GM12878 (cell line): ENCODE data around the gene SHANK1. TPM values are rescaled to one million over a fixed set of nuclear protein-coding genes. Genes with fewer than 3 reads are reported as not detected.

ENCODE experiments used
- ATAC-seq: fragments of 200-7000 bp; cut with Tn5 transposase; 3 replicates; pipeline ENCODE4 v1.9.1; 2020; ENCODE audit warnings: mild to moderate bottlenecking, moderate library complexity
- BruUV-seq: library from RNA; stranded (reverse); fragments of 400-500 nt; replicated peaks from 2 replicates; lab custom pipeline; 2021; lab: Mats Ljungman, UMichigan
- CTCF ChIA-PET: fragments of 300-600 bp; sonication (Branson Sonifier 250); formaldehyde crosslinking; extraction: SDS; loops from one replicate; lab custom pipeline; 2021; ENCODE audit warnings: inconsistent platforms; lab: Yijun Ruan, JAX
- POLR2A ChIA-PET: fragments of 350-600 bp; formaldehyde crosslinking; extraction: SDS; loops from one replicate; lab custom pipeline; 2021; ENCODE audit warnings: inconsistent platforms; lab: Charles Lee
- RAD21 ChIA-PET: fragments of 300-600 bp; sonication (Branson Sonifier 250); formaldehyde crosslinking; loops from one replicate; lab custom pipeline; 2023; ENCODE audit warnings: antibody characterized with exemption; ENCODE audit not compliant: unreplicated experiment; lab: Charles Lee
- SMC1A ChIA-PET: fragments of 300-600 bp; sonication (Branson Sonifier 250); formaldehyde crosslinking; loops from one replicate; lab custom pipeline; 2023; ENCODE audit not compliant: unreplicated experiment, uncharacterized antibody; lab: Charles Lee
- DNase-seq: peaks from one replicate; pipeline ENCODE4 v3.0.0-alpha.2; 2011; ENCODE audit warnings: low read depth, low spot score
- FAIRE-seq: peaks from 3 replicates; lab custom pipeline; 2011; peaks lifted over from hg19 to GRCh38; lab: Jason Lieb, UNC
- H2AFZ ChIP-seq: 2 replicates; pipeline ENCODE4 v1.6.0; 2011; ENCODE audit warnings: low read depth, low read length, control low read depth; ENCODE audit not compliant: control insufficient read depth
- H3K27ac ChIP-seq: 2 replicates; pipeline ENCODE4 v1.5.1; 2011; ENCODE audit warnings: control low read depth; ENCODE audit not compliant: control insufficient read depth, insufficient read depth
- H3K27me3 ChIP-seq, 2 experiments: replicated peaks in 1 of 2; 2 replicates each; pipeline versions ENCODE4 v1.6.0 to v1.6.1; 2011; ENCODE audit warnings: low read length in 1 of 2; ENCODE audit not compliant: control insufficient read depth in 2 of 2, insufficient read depth in 2 of 2
- H3K36me3 ChIP-seq, 2 experiments: 2 replicates each; pipeline ENCODE4 v1.5.1; 2011; ENCODE audit warnings: low read length in 1 of 2; ENCODE audit not compliant: control insufficient read depth in 2 of 2, insufficient read depth in 2 of 2
- H3K4me1 ChIP-seq: 2 replicates; pipeline ENCODE4 v1.6.1; 2011; ENCODE audit warnings: mild to moderate bottlenecking, low read length, moderate library complexity, mixed read lengths; ENCODE audit not compliant: control insufficient read depth, insufficient read depth
- H3K4me2 ChIP-seq: 2 replicates; pipeline ENCODE4 v1.6.0; 2011; ENCODE audit warnings: control low read depth; ENCODE audit not compliant: control insufficient read depth, insufficient read depth
- H3K4me3 ChIP-seq: fragments of 200-600 bp; sonication (generic); 2 replicates; pipeline ENCODE4 v1.5.1; 2016
- H3K79me2 ChIP-seq: 2 replicates; pipeline ENCODE4 v1.6.0; 2011; ENCODE audit warnings: low read length; ENCODE audit not compliant: control insufficient read depth, insufficient read depth
- H3K9ac ChIP-seq: 2 replicates; pipeline ENCODE4 v1.8.0; 2011; ENCODE audit warnings: low read length, control low read depth, mixed read lengths; ENCODE audit not compliant: control insufficient read depth, insufficient read depth
- H3K9me3 ChIP-seq: replicated peaks from 3 replicates; pipeline ENCODE4 v1.5.1; 2011; ENCODE audit warnings: mild to moderate bottlenecking, low read length; ENCODE audit not compliant: control insufficient read depth, insufficient read depth
- H4K20me1 ChIP-seq: 2 replicates; pipeline ENCODE4 v1.6.0; 2011; ENCODE audit not compliant: control insufficient read depth, insufficient read depth
- ATF7 ChIP-seq: fragments of 450-650 bp; IDR thresholded peaks from 2 replicates; pipeline ENCODE4 v1.6.1; 2016; ENCODE audit warnings: low read depth, mild to moderate bottlenecking
- BCL11A ChIP-seq: IDR thresholded peaks from 2 replicates; pipeline ENCODE4 v1.6.1; 2011; ENCODE audit warnings: low read depth, low read length
- CEBPB ChIP-seq, 2 experiments: fragments of 150-350 bp in 1 of 2; IDR thresholded peaks; 2 replicates each; pipeline ENCODE4 v1.6.1; 2012 to 2014; ENCODE audit warnings: low read depth in 2 of 2, low read length in 2 of 2, borderline replicate concordance in 1 of 2, inconsistent platforms in 1 of 2
- CHD1 ChIP-seq: IDR thresholded peaks from 2 replicates; pipeline ENCODE4 v1.6.1; 2012; ENCODE audit warnings: low read depth, low read length, improper control_type of control experiment
- DPF2 ChIP-seq: fragments of 450-650 bp; IDR thresholded peaks from 2 replicates; pipeline ENCODE4 v1.6.1; 2017; ENCODE audit warnings: mild to moderate bottlenecking
- FOS ChIP-seq: IDR thresholded peaks from 3 replicates; pipeline ENCODE4 v1.6.1; 2011; ENCODE audit warnings: borderline replicate concordance; ENCODE audit not compliant: insufficient read length; ENCODE audit errors: extremely low read depth
- NKRF ChIP-seq: fragments of 450-650 bp; conservative IDR thresholded peaks from 2 replicates; pipeline ENCODE4 v1.6.1; 2017; ENCODE audit warnings: mild to moderate bottlenecking, moderate library complexity
- NR2C1 ChIP-seq: fragments of 450-650 bp; IDR thresholded peaks from 2 replicates; pipeline ENCODE4 v1.6.1; 2017; ENCODE audit warnings: antibody characterized with exemption, mild to moderate bottlenecking, moderate library complexity
- POU2F2 ChIP-seq: IDR thresholded peaks from 3 replicates; pipeline ENCODE4 v1.6.1; 2011; ENCODE audit warnings: low read depth, mild to moderate bottlenecking, low read length, borderline replicate concordance
- RAD21 ChIP-seq: IDR thresholded peaks from 2 replicates; pipeline ENCODE4 v1.6.1; 2011; ENCODE audit warnings: mild to moderate bottlenecking, low read depth, low read length, moderate library complexity; ENCODE audit not compliant: insufficient read depth
- SP1 ChIP-seq: IDR thresholded peaks from one replicate; pipeline ENCODE4 v1.6.1; 2011; ENCODE audit warnings: low read depth, low read length
- SUPT20H ChIP-seq: IDR thresholded peaks from 2 replicates; pipeline ENCODE4 v1.6.1; 2011; ENCODE audit warnings: low read depth, mild to moderate bottlenecking, low read length, moderate library complexity, borderline replicate concordance; ENCODE audit not compliant: control insufficient read depth
- TCF12 ChIP-seq: IDR thresholded peaks from 2 replicates; pipeline ENCODE4 v1.6.1; 2011; ENCODE audit warnings: low read depth, mild to moderate bottlenecking, low read length
- USF1 ChIP-seq: IDR thresholded peaks from 2 replicates; pipeline ENCODE4 v1.6.1; 2011; ENCODE audit warnings: borderline replicate concordance, low read depth, mild to moderate bottlenecking, moderate library complexity, mixed read lengths, low read length; ENCODE audit not compliant: insufficient read depth; ENCODE audit errors: extremely low read length
- YBX1 ChIP-seq: fragments of 450-650 bp; IDR thresholded peaks from 2 replicates; pipeline ENCODE4 v1.6.1; 2016; ENCODE audit warnings: antibody characterized with exemption
- ZBTB4 ChIP-seq: fragments of 450-650 bp; formaldehyde crosslinking; IDR thresholded peaks from 2 replicates; pipeline ENCODE4 v1.4.0; 2022; ENCODE audit warnings: mild to moderate bottlenecking, moderate library complexity
- ZNF274 ChIP-seq: IDR thresholded peaks from one replicate; pipeline ENCODE4 v1.8.0; 2011; ENCODE audit not compliant: insufficient read length, insufficient read depth
- WGBS: methylation state at CpG from one replicate; pipeline ENCODE4 v1.1.6; 2016; ENCODE audit warnings: low lambda C conversion rate; ENCODE audit not compliant: insufficient replicate concordance, insufficient coverage; ENCODE audit errors: missing lambda C conversion rate; 5-methylcytosine and 5-hydroxymethylcytosine counted together
- in situ Hi-C: fragments of 300-500 bp; cut with MboI; formaldehyde crosslinking; loops from 9 replicates; pipeline ENCODE4 v1.14.3; 2018; ENCODE audit warnings: mixed read lengths
- intact Hi-C: fragments of 100-400 bp; cut with micrococcal nuclease; formaldehyde crosslinking; loops from one replicate; pipeline ENCODE4 v1.14.2; 2022; ENCODE audit not compliant: unreplicated experiment
- polyA plus RNA-seq, 11 experiments: library from polyadenylated mRNA; depleted of rRNA in 4 of 11; unstranded in 6 of 11; stranded (reverse) in 5 of 11; fragments of >200 nt; fragmentation: Nextera tagmentation in 4 of 11; fragmentation: Illumina TruSeq in 1 of 11; extraction: Ambion mirVana in 4 of 11; extraction: Trizol in 1 of 11; gene quantifications; 1 replicate in 1 of 11; 2 replicates in 10 of 11; pipeline versions ENCODE4 v1.2.1 to v1.2.3, GENCODE V29; 2011 to 2016; ENCODE audit warnings: inconsistent platforms in 2 of 11, missing spikeins in 2 of 11, low read depth in 1 of 11
- total RNA-seq, 4 experiments: library from RNA; depleted of rRNA in 3 of 4; stranded (reverse); fragments of >200 nt in 3 of 4; fragmentation: Illumina TruSeq in 1 of 4; extraction: Trizol in 1 of 4; gene quantifications; 2 replicates each; pipeline versions ENCODE4 v1.2.1 to v1.2.3, GENCODE V29; 2013 to 2021

SHANK1 gene
- total and polyA plus RNA-seq, 10 of the 15 experiments (the other 5 are each of a cell fraction or from before 2014, with no cell fraction given), result not detected

GRCh38 chr19:50750010-50750409 lies 30.4 kb upstream of the SHANK1 start:
- ChIA-PET CTCF (interaction anchor here (1.2 kb wide), 1 partner anchor 172 kb away, joined by 3 read pairs; no protein-coding TSS in a partner anchor), RAD21 (no interaction called here), POLR2A (no interaction called here), SMC1A (no interaction called here)
- intact Hi-C loops (no loop called here), in situ Hi-C loops (no loop called here)
- DNase-seq, result no peak
- Histone ChIP-seq H3K9me3 (no peaks in the 10 kb centered on the region), H3K27me3 (peaks cover 0 to 2% of the 10 kb centered on the region in 2 experiments; a peak in 1 of 4 replicates), H4K20me1 (no peaks in the 10 kb centered on the region), H2AFZ (no peak overlapping the region), H3K4me2 (no peak overlapping the region), H3K9ac (no peak overlapping the region), H3K79me2 (no peaks in the 10 kb centered on the region), H3K4me3 (no peak overlapping the region), H3K4me1 (no peaks in the 10 kb centered on the region), H3K27ac (no peak overlapping the region), H3K36me3 (no peaks in the 10 kb centered on the region)
- no TSS peak for BruUV-seq
- 26% methylated on average over 15 of the region's 15 CpGs for WGBS
- no peak for ATAC-seq
- TF ChIP-seq RAD21 (no peak), SUPT20H (no peak), CEBPB (IDR thresholded peaks at IDR 0.05; ENCODE audit: borderline replicate concordance in 1 of 2, low read depth in 2 of 2, low read length in 2 of 2) (no peak), ZNF274 (no peak), SP1 (no peak), YBX1 (no peak), NKRF (no peak), USF1 (no peak), POU2F2 (no peak), TCF12 (no peak), NR2C1 (no peak), ZBTB4 (no peak), ATF7 (no peak), CHD1 (no peak), DPF2 (no peak), BCL11A (no peak), FOS (no peak)
- no peak for FAIRE-seq
